Measurements from ENCODE around the gene PEX14. TPM values are rescaled to one million over a fixed set of nuclear protein-coding genes. Genes with fewer than 3 reads are reported as not detected.

PEX14 gene
- total and polyA plus RNA-seq, 2 experiments from 2014 or later: 10.0 to 20.9 TPM

DNA sequence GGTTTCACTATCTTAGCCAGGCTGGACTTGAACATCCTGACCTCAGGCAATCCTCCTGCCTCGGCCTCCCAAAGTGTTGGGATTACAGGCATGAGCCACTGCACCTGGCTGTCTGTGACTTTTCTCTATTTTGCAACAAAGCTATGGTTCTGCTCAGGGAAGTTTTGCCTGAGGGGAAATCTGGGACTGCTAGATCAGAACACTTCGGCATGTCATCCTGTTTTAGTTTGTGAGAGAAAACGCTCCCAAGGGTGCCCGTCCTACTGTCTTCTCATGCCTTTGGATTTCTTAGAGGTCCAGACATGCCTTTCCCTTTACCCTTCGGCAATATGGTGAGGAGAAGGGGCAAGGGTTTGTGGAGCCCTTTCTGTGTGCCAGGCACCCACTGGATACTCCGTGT is 30.5 kb upstream of the PEX14 start:
- no peaks in the 10 kb centered on the region for H3K4me1 ChIP-seq (ENCODE audit: insufficient read depth)
- no peaks in the 10 kb centered on the region for H3K9me3 ChIP-seq (ENCODE audit: low read depth)
- H3K27me3 ChIP-seq: no peaks in the 10 kb centered on the region
- TF ChIP-seq EZH2phosphoT487 (IDR thresholded peaks at IDR 0.05; ENCODE audit: low read depth, severe bottlenecking, unreplicated experiment) (no peak), EZH2 (IDR thresholded peaks at IDR 0.05; ENCODE audit: borderline replicate concordance) (no peak)
- TF ChIP-seq, protein P1, sequence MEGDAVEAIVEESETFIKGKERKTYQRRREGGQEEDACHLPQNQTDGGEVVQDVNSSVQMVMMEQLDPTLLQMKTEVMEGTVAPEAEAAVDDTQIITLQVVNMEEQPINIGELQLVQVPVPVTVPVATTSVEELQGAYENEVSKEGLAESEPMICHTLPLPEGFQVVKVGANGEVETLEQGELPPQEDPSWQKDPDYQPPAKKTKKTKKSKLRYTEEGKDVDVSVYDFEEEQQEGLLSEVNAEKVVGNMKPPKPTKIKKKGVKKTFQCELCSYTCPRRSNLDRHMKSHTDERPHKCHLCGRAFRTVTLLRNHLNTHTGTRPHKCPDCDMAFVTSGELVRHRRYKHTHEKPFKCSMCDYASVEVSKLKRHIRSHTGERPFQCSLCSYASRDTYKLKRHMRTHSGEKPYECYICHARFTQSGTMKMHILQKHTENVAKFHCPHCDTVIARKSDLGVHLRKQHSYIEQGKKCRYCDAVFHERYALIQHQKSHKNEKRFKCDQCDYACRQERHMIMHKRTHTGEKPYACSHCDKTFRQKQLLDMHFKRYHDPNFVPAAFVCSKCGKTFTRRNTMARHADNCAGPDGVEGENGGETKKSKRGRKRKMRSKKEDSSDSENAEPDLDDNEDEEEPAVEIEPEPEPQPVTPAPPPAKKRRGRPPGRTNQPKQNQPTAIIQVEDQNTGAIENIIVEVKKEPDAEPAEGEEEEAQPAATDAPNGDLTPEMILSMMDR (IDR thresholded peaks at IDR 0.05; ENCODE audit: poor library complexity): no peak
- H2AFZ ChIP-seq: no peak overlapping the region
- no peaks in the 10 kb centered on the region for H4K20me1 ChIP-seq (ENCODE audit: insufficient read depth, poor library complexity, severe bottlenecking)
- H3K79me2 ChIP-seq: no peaks in the 10 kb centered on the region
- H3K27ac ChIP-seq: no peak overlapping the region
- H3K4me2 ChIP-seq: no peak overlapping the region
- H3K36me3 ChIP-seq (replicated peaks; ENCODE audit: insufficient read depth, low read depth): no peaks in the 10 kb centered on the region
- WGBS (ENCODE audit: low lambda C conversion rate, missing lambda C conversion rate): 88% methylated on average over 6 of the region's 6 CpGs
- no peak overlapping the region for H3K4me3 ChIP-seq
- no peak for DNase-seq (ENCODE audit: low spot score)
- no peaks in the 10 kb centered on the region for H3K9me2 ChIP-seq (replicated peaks; ENCODE audit: insufficient read depth)

DNA sequence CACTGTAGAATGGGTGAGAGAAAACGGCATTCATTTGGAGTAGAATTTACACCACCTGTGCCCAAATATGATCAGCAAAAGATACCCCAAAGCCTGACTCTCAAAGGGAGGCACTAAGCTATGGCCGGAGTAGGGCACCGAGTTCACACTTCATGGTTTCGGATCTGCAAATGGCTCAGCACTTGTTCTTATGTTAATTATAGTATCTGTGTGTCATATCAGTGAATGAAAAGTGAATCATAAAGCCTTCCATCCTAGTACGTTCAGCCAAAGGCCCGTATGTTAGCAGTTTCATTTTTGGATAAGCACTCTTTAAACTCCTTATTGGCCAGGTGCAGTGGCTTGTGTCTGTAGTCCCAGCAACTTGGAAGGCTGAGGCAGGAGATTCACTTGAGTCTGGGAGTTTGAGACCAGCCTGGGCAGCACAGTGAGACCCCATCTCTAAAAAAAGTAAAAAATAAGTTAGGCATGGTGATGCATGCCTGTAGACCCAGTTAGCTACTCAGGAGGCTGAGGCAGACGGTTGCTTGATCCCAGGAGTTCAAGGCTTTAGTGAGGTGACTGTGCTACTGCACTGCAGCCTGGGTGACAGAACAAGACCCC is 29.9 kb upstream of the PEX14 start:
- no peaks in the 10 kb centered on the region for H3K79me2 ChIP-seq
- H3K9me2 ChIP-seq (replicated peaks; ENCODE audit: insufficient read depth): no peaks in the 10 kb centered on the region
- no peaks in the 10 kb centered on the region for H4K20me1 ChIP-seq (ENCODE audit: insufficient read depth, poor library complexity, severe bottlenecking)
- TF ChIP-seq, protein P1 (IDR thresholded peaks at IDR 0.05; ENCODE audit: poor library complexity): no peak
- TF ChIP-seq EZH2 (IDR thresholded peaks at IDR 0.05; ENCODE audit: borderline replicate concordance) (no peak), EZH2phosphoT487 (IDR thresholded peaks at IDR 0.05; ENCODE audit: low read depth, severe bottlenecking, unreplicated experiment) (no peak)
- no peaks in the 10 kb centered on the region for H3K4me1 ChIP-seq (ENCODE audit: insufficient read depth)
- H3K4me3 ChIP-seq: no peak overlapping the region
- H3K27ac ChIP-seq: no peak overlapping the region
- H3K27me3 ChIP-seq: no peaks in the 10 kb centered on the region
- no peaks in the 10 kb centered on the region for H3K36me3 ChIP-seq (replicated peaks; ENCODE audit: insufficient read depth, low read depth)
- H3K4me2 ChIP-seq: no peak overlapping the region
- H2AFZ ChIP-seq: no peak overlapping the region
- no peaks in the 10 kb centered on the region for H3K9me3 ChIP-seq (ENCODE audit: low read depth)
- 97% methylated on average over 7 of the region's 7 CpGs for WGBS (ENCODE audit: low lambda C conversion rate, missing lambda C conversion rate)
- DNase-seq (ENCODE audit: low spot score): no peak

DNA sequence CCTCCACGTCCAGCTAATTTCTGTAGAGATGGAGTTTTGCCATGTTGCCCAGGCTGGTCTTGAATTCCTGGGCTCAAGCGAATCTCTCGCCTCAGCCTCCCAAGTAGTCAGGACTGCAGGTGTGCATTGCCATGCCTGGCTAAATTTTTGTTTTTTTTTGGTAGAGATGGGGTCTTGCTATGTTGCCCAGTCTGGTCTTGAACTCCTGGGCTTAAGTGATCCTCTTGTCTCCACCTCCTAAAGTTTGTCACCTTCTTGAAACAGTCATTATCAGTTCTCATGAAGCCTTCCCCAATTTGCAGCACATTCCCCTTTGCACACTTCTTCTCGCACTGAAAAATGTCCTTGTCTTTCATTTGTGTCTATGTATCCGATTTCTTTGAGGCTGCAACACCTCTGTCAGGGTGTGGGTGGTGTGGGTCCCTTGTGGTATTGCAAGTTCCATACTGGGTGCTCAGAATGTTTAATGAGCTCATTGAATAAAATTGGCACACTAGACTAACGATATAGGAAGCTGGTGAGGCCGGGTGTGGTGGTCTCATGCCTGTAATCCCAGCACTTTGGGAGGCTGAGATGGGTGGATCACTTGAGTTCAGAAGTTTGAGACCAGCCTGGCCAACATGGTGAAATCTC is 27.8 kb upstream of the PEX14 start:
- WGBS (ENCODE audit: low lambda C conversion rate, missing lambda C conversion rate): 98% methylated on average over 7 of the region's 7 CpGs
- Histone ChIP-seq H3K4me3 (no peak overlapping the region), H3K4me2 (no peak overlapping the region), H3K4me1 (ENCODE audit: insufficient read depth) (peaks cover 10% of the 10 kb centered on the region), H4K20me1 (ENCODE audit: insufficient read depth, poor library complexity, severe bottlenecking) (no peaks in the 10 kb centered on the region), H3K27ac (no peak overlapping the region), H3K27me3 (no peaks in the 10 kb centered on the region), H3K9me2 (replicated peaks; ENCODE audit: insufficient read depth) (no peaks in the 10 kb centered on the region), H3K79me2 (no peaks in the 10 kb centered on the region), H2AFZ (no peak overlapping the region), H3K9me3 (ENCODE audit: low read depth) (no peaks in the 10 kb centered on the region), H3K36me3 (replicated peaks; ENCODE audit: insufficient read depth, low read depth) (no peaks in the 10 kb centered on the region)
- no peak for TF ChIP-seq EZH2 (IDR thresholded peaks at IDR 0.05; ENCODE audit: borderline replicate concordance)
- TF ChIP-seq, protein P1 (IDR thresholded peaks at IDR 0.05; ENCODE audit: poor library complexity): no peak
- no peak for TF ChIP-seq EZH2phosphoT487 (IDR thresholded peaks at IDR 0.05; ENCODE audit: low read depth, severe bottlenecking, unreplicated experiment)
- DNase-seq (ENCODE audit: low spot score): no peak

Measured in hepatocyte (in vitro differentiated cells).